GM23338 (cell line): ENCODE data around the gene OR4K5. TPM values are rescaled to one million over a fixed set of nuclear protein-coding genes. Genes with fewer than 3 reads are reported as not detected.

Experiments used
- ATAC-seq: fragments of 200-7000 bp; cut with Tn5 transposase; 3 replicates; pipeline ENCODE4 v1.9.1; 2020
- DNase-seq: peaks from one replicate; pipeline ENCODE4 v3.0.0-alpha.2; 2015; ENCODE audit warnings: low spot score
- H2AFZ ChIP-seq: fragments of 200-600 bp; sonication (generic); 2 replicates; pipeline ENCODE4 v1.8.0; 2016; ENCODE audit warnings: antibody characterized with exemption, mild to moderate bottlenecking, moderate library complexity
- H3F3A ChIP-seq: fragments of 200-600 bp; sonication (generic); replicated peaks from 2 replicates; pipeline ENCODE4 v1.8.0; 2017; ENCODE audit warnings: antibody characterized with exemption, mixed run types, low read depth
- H3K27ac ChIP-seq: fragments of 200-600 bp; sonication (generic); 2 replicates; pipeline ENCODE4 v1.6.1; 2016; ENCODE audit warnings: low read depth
- H3K27me3 ChIP-seq: fragments of 200-600 bp; sonication (generic); 2 replicates; pipeline ENCODE4 v1.8.0; 2016; ENCODE audit warnings: mild to moderate bottlenecking, mixed run types, moderate library complexity; ENCODE audit not compliant: insufficient read depth
- H3K36me3 ChIP-seq: fragments of 200-600 bp; sonication (generic); 2 replicates; pipeline ENCODE4 v1.8.0; 2016; ENCODE audit warnings: mild to moderate bottlenecking; ENCODE audit not compliant: insufficient read depth
- H3K4me1 ChIP-seq: fragments of 200-600 bp; sonication (generic); 2 replicates; pipeline ENCODE4 v1.8.0; 2016; ENCODE audit warnings: mild to moderate bottlenecking, moderate library complexity; ENCODE audit not compliant: insufficient read depth
- H3K4me2 ChIP-seq: fragments of 200-600 bp; sonication (generic); 2 replicates; pipeline ENCODE4 v1.7.1; 2017; ENCODE audit warnings: mixed run types
- H3K4me3 ChIP-seq: fragments of 200-600 bp; sonication (generic); 2 replicates; pipeline ENCODE4 v1.6.1; 2016; ENCODE audit warnings: mixed run types
- H3K79me2 ChIP-seq: fragments of 200-600 bp; sonication (generic); replicated peaks from 2 replicates; pipeline ENCODE4 v1.8.0; 2017; ENCODE audit warnings: mild to moderate bottlenecking; ENCODE audit not compliant: insufficient read depth
- H3K9me2 ChIP-seq: fragments of 200-600 bp; sonication (generic); 2 replicates; pipeline ENCODE4 v1.8.0; 2017; ENCODE audit not compliant: insufficient read depth
- H4K20me1 ChIP-seq: fragments of 200-600 bp; sonication (generic); replicated peaks from 2 replicates; pipeline ENCODE4 v1.8.0; 2017; ENCODE audit warnings: mild to moderate bottlenecking; ENCODE audit not compliant: insufficient read depth
- H3K27ac Mint-ChIP-seq: 2 replicates; pipeline ENCODE4 v1.8.0; 2020; ENCODE audit warnings: inconsistent platforms, mild to moderate bottlenecking, moderate library complexity, mixed read lengths
- H3K27me3 Mint-ChIP-seq: 3 replicates; pipeline ENCODE4 v1.8.0; 2022; ENCODE audit warnings: low read depth, mild to moderate bottlenecking, moderate library complexity, mixed read lengths, inconsistent platforms; ENCODE audit not compliant: insufficient read depth, poor library complexity
- H3K36me3 Mint-ChIP-seq: 3 replicates; pipeline ENCODE4 v1.8.0; 2021; ENCODE audit warnings: low read depth, mild to moderate bottlenecking, inconsistent platforms, moderate library complexity, mixed read lengths
- H3K4me1 Mint-ChIP-seq: 3 replicates; pipeline ENCODE4 v1.8.0; 2020; ENCODE audit warnings: mild to moderate bottlenecking, inconsistent platforms, mixed read lengths
- H3K4me3 Mint-ChIP-seq: 3 replicates; pipeline ENCODE4 v1.8.0; 2021; ENCODE audit warnings: moderate library complexity, mild to moderate bottlenecking, inconsistent platforms, mixed read lengths
- H3K9me3 Mint-ChIP-seq: 3 replicates; pipeline ENCODE4 v1.8.0; 2020; ENCODE audit warnings: moderate library complexity, mild to moderate bottlenecking, inconsistent platforms, mixed read lengths
- CTCF ChIP-seq, 2 experiments: fragments of 200-600 bp in 1 of 2; sonication (generic) in 1 of 2; conservative IDR thresholded peaks; 2 replicates each; pipeline versions ENCODE4 v1.5.1 to v1.6.1; 2016 to 2017; ENCODE audit warnings: antibody characterized with exemption in 2 of 2, low read depth in 2 of 2, mild to moderate bottlenecking in 2 of 2, moderate library complexity in 1 of 2
- ETS1 ChIP-seq: IDR thresholded peaks from 2 replicates; pipeline ENCODE4 v1.6.1; 2016; ENCODE audit warnings: antibody characterized with exemption
- EZH2 ChIP-seq: fragments of 200-600 bp; sonication (generic); IDR thresholded peaks from one replicate; pipeline ENCODE4 v1.8.0; 2017; ENCODE audit warnings: antibody characterized with exemption, mild to moderate bottlenecking, low read depth; ENCODE audit not compliant: unreplicated experiment
- JUNB ChIP-seq: IDR thresholded peaks from one replicate; pipeline ENCODE4 v1.6.1; 2016; ENCODE audit warnings: antibody characterized with exemption; ENCODE audit not compliant: unreplicated experiment
- REST ChIP-seq: IDR thresholded peaks from one replicate; pipeline ENCODE4 v1.6.1; 2018; ENCODE audit warnings: antibody characterized with exemption; ENCODE audit not compliant: unreplicated experiment
- STAT1 ChIP-seq: IDR thresholded peaks from one replicate; pipeline ENCODE4 v1.6.1; 2016; ENCODE audit warnings: antibody characterized with exemption; ENCODE audit not compliant: unreplicated experiment
- ZNF114 ChIP-seq: fragments of 250-450 bp; sonication (Bioruptor Pico); IDR thresholded peaks from 2 replicates; pipeline ENCODE4 v1.5.0; 2020; ENCODE audit warnings: mild to moderate bottlenecking, moderate library complexity
- ZNF331 ChIP-seq: fragments of 250-450 bp; sonication (Bioruptor Pico); IDR thresholded peaks from 2 replicates; pipeline ENCODE4 v1.5.0; 2020; ENCODE audit warnings: low read depth, mild to moderate bottlenecking, moderate library complexity
- polyA plus RNA-seq: library from polyadenylated mRNA; unstranded; fragments of >200 nt; fragmentation: Nextera tagmentation; extraction: Ambion mirVana; gene quantifications from 2 replicates; pipeline ENCODE4 v1.2.1, GENCODE V29; 2016
- total RNA-seq: library from RNA; depleted of rRNA; stranded (reverse); fragments of >200 nt; shearing (Covaris generic); gene quantifications from 2 replicates; pipeline ENCODE4 v1.2.3, GENCODE V29; 2014

The OR4K5 gene
- total and polyA plus RNA-seq, 2 experiments from 2014 or later, result not detected

- H3K27ac Mint-ChIP-seq, result no peak overlapping the region
- Histone ChIP-seq H3K27ac (no peak overlapping the region), H3K4me2 (no peak overlapping the region), H3K4me1 (no peaks in the 10 kb centered on the region), H3K79me2 (no peaks in the 10 kb centered on the region), H3F3A (no peaks in the 10 kb centered on the region), H4K20me1 (no peaks in the 10 kb centered on the region), H3K4me3 (no peak overlapping the region), H3K27me3 (no peaks in the 10 kb centered on the region), H3K36me3 (peaks cover 28% of the 10 kb centered on the region), H3K9me2 (no peaks in the 10 kb centered on the region), H2AFZ (no peak overlapping the region)
- TF ChIP-seq ETS1 (no peak), CTCF (conservative IDR thresholded peaks at IDR 0.05; ENCODE audit: low read depth in 2 of 2) (peak in 1 of 2 experiments; percentile 97; a peak in 2 of 4 replicates), STAT1 (no peak)
- H3K4me3 Mint-ChIP-seq, result no peak overlapping the region
- DNase-seq (peak; percentile 58), ATAC-seq (no peak)
- H3K36me3 Mint-ChIP-seq, result peaks cover 23% of the 10 kb centered on the region
- H3K4me1 Mint-ChIP-seq, result no peaks in the 10 kb centered on the region
- H3K9me3 Mint-ChIP-seq, result no peaks in the 10 kb centered on the region; the same call in 1 of the 3 replicates
- H3K27me3 Mint-ChIP-seq, result peaks cover 5% of the 10 kb centered on the region
Measured at GRCh38 chr14:19878029-19878642, 42.3 kb upstream of the OR4K5 start.

- Histone ChIP-seq H3K36me3 (peaks cover 45% of the 10 kb centered on the region; the same call in 1 of the 2 replicates), H4K20me1 (no peaks in the 10 kb centered on the region), H3K27me3 (no peaks in the 10 kb centered on the region), H3K4me1 (no peaks in the 10 kb centered on the region), H3K4me2 (no peak overlapping the region), H3K9me2 (no peaks in the 10 kb centered on the region), H3K27ac (no peak overlapping the region), H2AFZ (no peak overlapping the region), H3K79me2 (no peaks in the 10 kb centered on the region), H3K4me3 (no peak overlapping the region), H3F3A (no peaks in the 10 kb centered on the region)
- H3K4me1 Mint-ChIP-seq, result no peaks in the 10 kb centered on the region
- no peak overlapping the region for H3K27ac Mint-ChIP-seq
- no peak overlapping the region for H3K4me3 Mint-ChIP-seq
- DNase-seq, result no peak
- TF ChIP-seq JUNB (no peak), STAT1 (no peak), EZH2 (no peak), REST (no peak), ZNF331 (CRISPR knock-in tag) (no peak), ZNF114 (CRISPR knock-in tag) (no peak), CTCF (conservative IDR thresholded peaks at IDR 0.05; ENCODE audit: low read depth in 2 of 2) (no peak)
- peaks cover 26% of the 10 kb centered on the region for H3K36me3 Mint-ChIP-seq
- H3K27me3 Mint-ChIP-seq, result peaks cover 8% of the 10 kb centered on the region
- no peak for ATAC-seq
- H3K9me3 Mint-ChIP-seq, result peaks cover 18% of the 10 kb centered on the region; the same call in 2 of the 3 replicates
Measured at GRCh38 chr14:19895282-19895681, 25.1 kb upstream of the OR4K5 start.
